HG03196 (cell line): Measurements from ENCODE around the gene BCL7A.
"Not testable (repeated sequence)": the region's sequence is repeated elsewhere in the genome, so short reads cannot be mapped to it uniquely, and the experiment has no call there.

Experiments
- ATAC-seq: cut with Tn5 transposase; IDR thresholded peaks from one replicate; pipeline ENCODE4 v1.9.1; 2021; ENCODE audit not compliant: unreplicated experiment

The BCL7A gene

GRCh38 chr12:122024132-122024785 lies 2.6 kb downstream of the BCL7A start:
- no peak for ATAC-seq

- no peak for ATAC-seq
Measured at GRCh38 chr12:122026706-122027333, 5.1 kb downstream of the BCL7A start.

- ATAC-seq: no peak
Measured at GRCh38 chr12:122028165-122028904, 6.7 kb downstream of the BCL7A start.

GRCh38 chr12:122028905-122029560 lies 7.3 kb downstream of the BCL7A start:
- ATAC-seq: no peak

GRCh38 chr12:122029620-122030423 lies 8.1 kb downstream of the BCL7A start:
- no peak for ATAC-seq

- ATAC-seq: no peak
Measured at GRCh38 chr12:122030424-122031035, 8.8 kb downstream of the BCL7A start.

GRCh38 chr12:122031342-122032216 lies 9.9 kb downstream of the BCL7A start:
- ATAC-seq: no peak

GRCh38 chr12:122032580-122032979 lies 10.9 kb downstream of the BCL7A start:
- no peak for ATAC-seq

GRCh38 chr12:122035292-122035691 lies 13.6 kb downstream of the BCL7A start:
- ATAC-seq: no peak

- ATAC-seq: no peak
Measured at GRCh38 chr12:122036153-122036552, 14.5 kb downstream of the BCL7A start.

- no peak for ATAC-seq
Measured at GRCh38 chr12:122040579-122041386, 19.1 kb downstream of the BCL7A start.

GRCh38 chr12:122041458-122041857 lies 19.8 kb downstream of the BCL7A start:
- ATAC-seq: not testable (repeated sequence)

- ATAC-seq: no peak
Measured at GRCh38 chr12:122042910-122043309, 21.2 kb downstream of the BCL7A start.

GRCh38 chr12:122043476-122043875 lies 21.8 kb downstream of the BCL7A start:
- ATAC-seq: no peak

GRCh38 chr12:122045262-122045661 lies 23.6 kb downstream of the BCL7A start:
- no peak for ATAC-seq

GRCh38 chr12:122046145-122046544 lies 24.5 kb downstream of the BCL7A start:
- ATAC-seq: no peak

- no peak for ATAC-seq
Measured at GRCh38 chr12:122048151-122048550, 26.5 kb downstream of the BCL7A start.

GRCh38 chr12:122049827-122050226 lies 28.1 kb downstream of the BCL7A start:
- ATAC-seq: no peak

GRCh38 chr12:122050706-122051105 lies 29.0 kb downstream of the BCL7A start:
- no peak for ATAC-seq
